GM10248 (cell line): Measurements from ENCODE around the gene MTNR1A.

ENCODE experiments used
- CTCF ChIA-PET: fragments of 300-600 bp; sonication (Branson Sonifier 250); formaldehyde crosslinking; extraction: SDS; loops from one replicate; lab custom pipeline; 2021; ENCODE audit warnings: antibody characterized with exemption; lab: Yijun Ruan, JAX
- POLR2A ChIA-PET: fragments of 350-650 bp; sonication (Branson Sonifier 250); formaldehyde crosslinking; extraction: SDS; loops from one replicate; lab custom pipeline; 2020; ENCODE audit warnings: antibody characterized with exemption; lab: Yijun Ruan, JAX
- DNase-seq: peaks from one replicate; pipeline ENCODE4 v3.0.0; 2012; ENCODE audit errors: extremely low spot score
- TF ChIP-seq, protein P1 (sequence below): IDR thresholded peaks from 2 replicates; pipeline ENCODE4 v1.5.1; 2012; ENCODE audit warnings: mild to moderate bottlenecking, low read depth; ENCODE audit errors: extremely low read depth, missing control alignments, control extremely low read depth

Gene MTNR1A

DNA sequence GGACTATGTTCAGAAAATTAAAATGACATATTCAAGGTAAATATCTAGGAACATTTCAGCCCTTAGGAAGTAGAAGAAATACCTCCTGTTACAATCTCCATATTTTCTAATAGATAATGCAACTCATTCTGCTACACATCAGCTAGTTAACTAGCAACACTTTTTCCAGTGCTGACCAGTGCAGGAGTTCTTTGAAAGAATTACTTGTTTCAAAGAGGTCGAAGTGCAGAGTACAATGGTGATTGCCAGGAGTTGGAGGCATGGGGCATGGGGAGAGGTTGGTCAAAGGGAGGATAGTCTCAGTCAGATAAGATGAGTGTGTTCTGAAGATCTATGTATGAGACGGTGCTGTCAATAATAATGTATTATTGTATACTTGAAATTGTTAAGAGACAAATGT lies 53.1 kb downstream of the MTNR1A start:
- TF ChIP-seq, protein P1, sequence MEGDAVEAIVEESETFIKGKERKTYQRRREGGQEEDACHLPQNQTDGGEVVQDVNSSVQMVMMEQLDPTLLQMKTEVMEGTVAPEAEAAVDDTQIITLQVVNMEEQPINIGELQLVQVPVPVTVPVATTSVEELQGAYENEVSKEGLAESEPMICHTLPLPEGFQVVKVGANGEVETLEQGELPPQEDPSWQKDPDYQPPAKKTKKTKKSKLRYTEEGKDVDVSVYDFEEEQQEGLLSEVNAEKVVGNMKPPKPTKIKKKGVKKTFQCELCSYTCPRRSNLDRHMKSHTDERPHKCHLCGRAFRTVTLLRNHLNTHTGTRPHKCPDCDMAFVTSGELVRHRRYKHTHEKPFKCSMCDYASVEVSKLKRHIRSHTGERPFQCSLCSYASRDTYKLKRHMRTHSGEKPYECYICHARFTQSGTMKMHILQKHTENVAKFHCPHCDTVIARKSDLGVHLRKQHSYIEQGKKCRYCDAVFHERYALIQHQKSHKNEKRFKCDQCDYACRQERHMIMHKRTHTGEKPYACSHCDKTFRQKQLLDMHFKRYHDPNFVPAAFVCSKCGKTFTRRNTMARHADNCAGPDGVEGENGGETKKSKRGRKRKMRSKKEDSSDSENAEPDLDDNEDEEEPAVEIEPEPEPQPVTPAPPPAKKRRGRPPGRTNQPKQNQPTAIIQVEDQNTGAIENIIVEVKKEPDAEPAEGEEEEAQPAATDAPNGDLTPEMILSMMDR, result no peak
- POLR2A ChIA-PET, result no interaction called here
- CTCF ChIA-PET, result no interaction called here
- DNase-seq, result no peak

DNA sequence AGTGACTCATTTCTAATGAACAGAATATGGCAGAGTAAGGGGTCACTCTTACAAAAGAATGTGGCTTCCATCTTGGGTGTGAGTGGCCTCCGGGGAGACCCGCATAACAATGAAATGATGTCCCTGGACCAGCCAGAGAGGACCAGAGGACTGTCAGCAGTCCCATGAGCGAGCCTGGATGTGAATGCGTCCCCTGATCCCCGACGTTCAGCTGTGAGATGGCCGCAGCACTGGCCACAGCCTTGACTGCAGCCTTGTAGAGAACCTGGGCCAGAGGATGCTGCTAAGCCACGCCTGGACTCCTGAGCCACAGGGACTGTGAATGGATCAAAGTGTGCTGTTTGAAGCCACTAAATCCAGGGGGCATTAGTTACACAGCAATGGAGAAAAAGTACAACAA lies 53.8 kb downstream of the MTNR1A start:
- TF ChIP-seq, protein P1, result no peak

DNA sequence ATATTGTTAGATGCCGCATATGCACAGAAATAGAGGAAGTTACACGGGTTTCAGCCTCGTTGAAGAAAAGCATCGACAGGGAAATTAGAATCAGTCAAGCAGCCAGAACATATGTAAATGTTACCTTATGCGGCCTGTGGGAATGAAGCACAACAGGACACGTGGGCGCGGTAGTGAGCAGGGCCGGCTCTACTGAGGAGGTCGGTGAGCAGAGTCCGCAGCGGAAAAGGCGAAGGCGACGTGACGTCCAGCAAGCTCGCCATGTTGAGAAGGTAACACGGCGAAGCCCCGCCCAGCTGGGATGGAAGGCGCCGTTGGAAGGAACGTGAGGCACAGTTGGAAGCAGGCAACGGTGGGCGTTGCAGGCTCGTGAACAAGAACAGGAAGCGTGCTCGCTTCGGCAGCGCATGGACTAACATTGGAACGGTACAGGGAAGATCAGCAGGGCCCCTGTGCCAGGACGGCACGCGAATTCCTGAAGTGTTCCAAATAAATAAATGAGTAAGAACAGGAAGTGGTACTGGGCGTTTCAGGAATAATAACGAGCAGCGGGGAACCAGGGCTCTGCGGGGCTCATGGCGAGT lies 54.6 kb downstream of the MTNR1A start:
- ChIA-PET POLR2A (no interaction called here), CTCF (interaction anchor here (1.1 to 1.6 kb wide), 2 partner anchors 12 to 87 kb away, joined by 3 read pairs; no protein-coding TSS in a partner anchor)
- TF ChIP-seq, protein P1, result no peak
- no peak for DNase-seq

More for the DNA sequence above, 53.8 kb downstream of the MTNR1A start:
- DNase-seq, result no peak
- ChIA-PET POLR2A (no interaction called here), CTCF (interaction anchor here (1.1 to 1.6 kb wide), 2 partner anchors 13 to 86 kb away, joined by 3 read pairs; no protein-coding TSS in a partner anchor)

DNA sequence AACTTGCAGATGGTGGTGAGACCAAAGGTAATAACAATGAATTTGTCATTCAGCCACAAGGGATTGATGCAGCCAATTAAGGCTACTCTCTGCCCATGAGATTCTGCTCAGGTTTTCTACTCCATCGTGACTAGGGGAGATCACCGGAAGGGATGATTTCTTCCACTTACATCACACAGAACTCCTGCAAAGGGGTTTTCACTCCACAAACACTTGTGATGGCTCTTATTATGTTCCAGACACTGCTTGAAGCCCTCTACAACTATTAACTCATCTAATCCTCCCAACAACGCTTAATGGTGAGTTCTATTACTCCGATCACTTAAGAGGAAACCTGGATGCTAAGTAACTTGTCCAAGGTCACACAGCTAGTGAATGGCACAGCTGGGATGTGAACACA lies 55.9 kb downstream of the MTNR1A start:
- ChIA-PET POLR2A (no interaction called here), CTCF (interaction anchor here (1.2 to 1.6 kb wide), 2 partner anchors 11 to 17 kb away, joined by 3 to 5 read pairs; no protein-coding TSS in a partner anchor)
- DNase-seq, result no peak

DNA sequence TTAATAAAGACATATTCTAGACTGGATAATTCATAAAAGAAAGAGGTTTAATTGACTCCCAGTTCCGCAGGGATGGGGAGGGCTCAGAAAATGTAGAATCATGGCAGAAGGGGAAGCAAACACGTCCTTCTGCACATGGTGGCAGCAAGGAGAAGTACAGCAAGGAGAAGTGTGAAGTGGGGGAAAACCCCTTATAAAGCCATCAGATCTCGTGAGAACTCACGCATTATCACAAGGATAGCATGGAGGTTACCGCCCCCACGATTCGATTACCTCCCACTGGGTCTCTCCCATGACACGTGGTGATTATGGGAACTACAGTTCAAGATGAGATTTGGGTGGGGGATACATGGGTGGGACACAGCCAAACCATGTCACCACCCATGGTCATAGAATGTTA lies 58.3 kb downstream of the MTNR1A start:
- CTCF ChIA-PET, result interaction anchor here (0.8 kb wide), 1 partner anchor 9 kb away, joined by 3 read pairs; no protein-coding TSS in a partner anchor
- no peak for DNase-seq
- POLR2A ChIA-PET, result no interaction called here
- TF ChIP-seq, protein P1, result no peak

More for the DNA sequence above, 55.9 kb downstream of the MTNR1A start:
- TF ChIP-seq, protein P1, result no peak

DNA sequence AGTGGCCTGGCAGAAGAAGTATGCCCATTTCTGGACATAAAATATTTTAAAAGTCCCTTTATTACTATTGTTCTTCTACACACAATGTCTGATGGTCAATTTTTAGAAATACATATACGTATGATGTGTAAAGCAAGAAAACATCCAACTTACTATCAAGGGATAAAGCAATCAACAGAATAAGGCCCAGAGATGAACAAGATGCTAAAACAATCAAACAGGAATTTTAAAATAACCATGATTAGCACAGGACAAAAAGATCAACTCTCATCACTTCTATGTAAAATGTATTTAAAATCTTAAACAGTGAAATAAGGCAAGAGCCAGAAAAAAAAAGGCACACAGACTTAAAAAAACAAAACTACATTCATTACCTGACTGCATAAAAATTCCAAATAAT lies 60.9 kb downstream of the MTNR1A start:
- ChIA-PET POLR2A (no interaction called here), CTCF (no interaction called here)
- TF ChIP-seq, protein P1, result no peak
- DNase-seq, result no peak
